HG03439 (cell line): ENCODE data around the gene RANBP3.
"Not testable (repeated sequence)": the region's sequence is repeated elsewhere in the genome, so short reads cannot be mapped to it uniquely, and the experiment has no call there.

Experiments used
- ATAC-seq: cut with Tn5 transposase; IDR thresholded peaks from one replicate; pipeline ENCODE4 v1.9.1; 2021; ENCODE audit warnings: mild to moderate bottlenecking, moderate library complexity; ENCODE audit not compliant: unreplicated experiment

The RANBP3 gene, protein sequence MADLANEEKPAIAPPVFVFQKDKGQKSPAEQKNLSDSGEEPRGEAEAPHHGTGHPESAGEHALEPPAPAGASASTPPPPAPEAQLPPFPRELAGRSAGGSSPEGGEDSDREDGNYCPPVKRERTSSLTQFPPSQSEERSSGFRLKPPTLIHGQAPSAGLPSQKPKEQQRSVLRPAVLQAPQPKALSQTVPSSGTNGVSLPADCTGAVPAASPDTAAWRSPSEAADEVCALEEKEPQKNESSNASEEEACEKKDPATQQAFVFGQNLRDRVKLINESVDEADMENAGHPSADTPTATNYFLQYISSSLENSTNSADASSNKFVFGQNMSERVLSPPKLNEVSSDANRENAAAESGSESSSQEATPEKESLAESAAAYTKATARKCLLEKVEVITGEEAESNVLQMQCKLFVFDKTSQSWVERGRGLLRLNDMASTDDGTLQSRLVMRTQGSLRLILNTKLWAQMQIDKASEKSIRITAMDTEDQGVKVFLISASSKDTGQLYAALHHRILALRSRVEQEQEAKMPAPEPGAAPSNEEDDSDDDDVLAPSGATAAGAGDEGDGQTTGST

DNA sequence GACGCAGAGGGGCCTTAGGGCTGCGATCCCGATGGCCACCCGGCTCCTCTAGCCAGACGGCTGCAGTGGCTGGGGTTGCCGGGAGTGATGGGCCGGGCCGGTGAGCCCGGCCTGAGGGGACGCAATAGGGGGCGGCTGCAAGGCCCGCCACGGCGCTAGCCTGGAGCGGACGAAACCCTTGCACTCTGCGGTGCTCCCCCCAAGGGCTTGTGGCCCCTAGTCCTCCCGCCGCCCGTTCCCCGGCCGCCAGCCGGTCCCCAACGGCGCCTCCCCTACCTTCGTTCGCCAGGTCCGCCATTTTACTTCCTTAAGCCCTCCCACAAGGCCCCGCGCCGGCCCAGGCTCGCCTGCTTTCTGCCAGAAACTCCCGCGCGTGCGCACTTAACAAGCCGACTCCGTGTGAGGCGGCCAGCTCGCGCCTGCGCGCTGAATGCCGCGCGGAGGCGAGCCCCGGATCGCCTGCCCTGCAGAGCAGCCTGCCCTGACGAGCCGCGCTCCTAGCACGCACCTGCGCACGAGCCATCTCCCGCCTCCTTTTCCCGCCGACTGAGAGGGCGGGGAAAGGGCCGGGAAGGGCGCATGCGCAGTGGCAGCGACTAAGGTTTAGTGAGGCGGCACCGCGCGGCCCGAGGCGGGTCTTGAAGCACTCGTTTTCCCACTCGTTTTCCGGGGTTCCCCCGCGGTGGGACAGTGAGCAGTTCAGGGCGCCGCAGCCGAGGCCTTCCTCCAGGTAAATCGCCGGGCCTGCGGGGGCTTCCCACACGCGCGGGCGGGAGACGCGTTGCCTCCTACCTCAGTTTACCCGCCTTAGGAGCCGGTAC, at the start of gene RANBP3:
Gene RANBP3, minus strand, starts transcription at position 356 of the 821 bp plus-strand sequence. Its CDS starts 58 bp downstream, at position 298.
- peak; percentile 82 for ATAC-seq

DNA sequence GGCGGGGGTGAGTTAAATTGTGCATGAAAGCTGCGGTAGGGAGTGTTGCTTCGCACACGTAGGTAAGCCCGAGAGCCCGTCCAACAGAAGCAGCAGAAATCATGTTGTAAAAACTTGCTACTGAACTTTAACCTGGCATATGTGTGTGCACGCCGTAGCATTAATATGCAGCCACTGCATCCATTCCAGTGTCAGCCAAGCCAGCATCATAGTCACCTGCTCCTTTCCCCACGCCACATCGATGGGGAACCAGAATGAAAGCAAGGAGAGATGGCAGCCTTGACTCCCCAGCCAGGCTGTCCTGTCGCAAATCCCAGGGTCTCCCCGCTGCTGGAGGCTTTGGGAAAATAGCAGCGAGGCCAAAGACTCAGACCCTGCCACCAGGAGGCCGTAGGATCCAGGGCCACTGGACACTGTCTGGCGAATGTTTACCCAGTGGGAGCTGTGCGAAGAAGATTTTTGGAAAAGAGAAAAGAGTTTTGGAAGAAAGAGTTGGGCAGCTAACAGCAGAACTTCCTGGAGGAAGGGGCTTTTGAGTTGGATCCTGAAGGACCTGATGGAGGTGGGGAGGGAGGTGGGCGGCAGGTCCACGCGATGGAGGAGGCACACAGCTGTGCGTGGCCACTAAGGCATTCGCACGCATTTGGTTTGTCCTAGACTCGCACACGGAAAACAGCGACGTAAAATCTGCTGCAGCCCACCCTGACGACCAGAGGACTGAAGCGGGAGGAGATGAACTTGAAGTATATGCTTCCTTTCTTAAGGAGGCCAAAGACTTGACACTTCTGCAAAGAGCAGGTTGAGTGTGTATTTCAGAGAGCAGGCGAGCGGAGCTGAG, 48.7 kb upstream of the RANBP3 start:
- ATAC-seq = no peak

DNA sequence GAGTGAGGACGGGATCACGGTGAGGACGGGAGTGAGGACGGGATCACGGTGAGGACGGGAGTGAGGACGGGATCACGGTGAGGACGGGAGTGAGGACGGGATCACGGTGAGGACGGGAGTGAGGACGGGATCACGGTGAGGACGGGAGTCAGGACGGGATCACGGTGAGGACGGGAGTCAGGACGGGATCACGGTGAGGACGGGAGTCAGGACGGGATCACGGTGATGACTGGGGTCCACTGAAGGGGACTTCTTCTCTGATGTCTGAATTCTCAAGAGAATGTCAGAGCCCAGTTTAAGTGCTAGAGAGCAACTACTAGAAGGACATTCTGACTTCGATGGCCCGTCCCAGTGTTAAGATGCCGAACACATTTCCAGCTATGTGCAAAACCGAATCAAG, 46.8 kb upstream of the RANBP3 start:
- not testable (repeated sequence) for ATAC-seq

DNA sequence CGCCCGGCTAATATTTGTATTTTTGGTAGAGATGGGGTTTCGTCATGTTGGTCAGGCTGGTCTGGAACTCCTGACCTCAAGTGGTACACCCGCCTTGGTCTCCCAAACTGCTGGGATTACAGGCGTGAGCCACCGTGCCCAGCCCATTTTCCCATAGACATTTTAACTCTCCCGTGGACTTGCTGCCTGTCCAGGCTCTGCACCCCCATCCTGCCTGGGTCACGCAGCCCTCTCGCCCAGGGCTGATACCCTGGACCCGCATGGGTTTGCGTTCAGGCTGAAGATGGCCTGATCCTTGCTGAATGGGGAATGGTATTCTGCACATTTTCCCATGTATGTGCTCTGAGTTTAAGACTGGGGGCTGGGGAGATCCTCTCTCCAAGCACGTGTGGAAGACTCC, 46.0 kb upstream of the RANBP3 start:
- no peak for ATAC-seq

DNA sequence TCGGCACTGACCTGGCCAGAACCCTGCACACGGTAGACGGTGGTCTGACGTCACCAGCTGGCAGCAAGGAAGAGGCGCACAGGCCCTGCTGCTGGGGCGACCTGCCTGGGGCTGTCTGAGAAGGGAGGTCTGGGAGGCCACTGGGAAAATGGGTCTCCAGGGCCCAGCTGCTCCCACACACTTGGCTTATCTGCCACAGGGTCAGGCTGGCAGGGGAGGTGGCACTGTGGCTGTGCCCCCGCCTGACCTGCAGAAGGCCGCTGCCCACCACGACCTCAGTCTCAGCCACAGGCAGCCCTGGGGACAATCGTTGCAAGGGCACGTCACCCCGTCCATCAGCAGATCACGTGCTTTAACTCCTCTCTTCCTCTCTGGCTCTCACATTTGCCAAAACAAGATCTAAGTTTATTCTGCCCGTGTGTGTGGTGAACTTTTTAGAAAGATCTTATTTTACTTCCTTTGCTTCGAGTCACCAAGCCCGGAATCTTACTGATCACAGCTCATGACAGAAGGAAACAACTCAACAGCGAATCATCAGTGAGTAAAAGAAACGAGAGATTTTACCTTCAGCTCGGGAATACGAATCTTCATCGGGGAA, 45.2 kb upstream of the RANBP3 start:
- ATAC-seq = no peak

DNA sequence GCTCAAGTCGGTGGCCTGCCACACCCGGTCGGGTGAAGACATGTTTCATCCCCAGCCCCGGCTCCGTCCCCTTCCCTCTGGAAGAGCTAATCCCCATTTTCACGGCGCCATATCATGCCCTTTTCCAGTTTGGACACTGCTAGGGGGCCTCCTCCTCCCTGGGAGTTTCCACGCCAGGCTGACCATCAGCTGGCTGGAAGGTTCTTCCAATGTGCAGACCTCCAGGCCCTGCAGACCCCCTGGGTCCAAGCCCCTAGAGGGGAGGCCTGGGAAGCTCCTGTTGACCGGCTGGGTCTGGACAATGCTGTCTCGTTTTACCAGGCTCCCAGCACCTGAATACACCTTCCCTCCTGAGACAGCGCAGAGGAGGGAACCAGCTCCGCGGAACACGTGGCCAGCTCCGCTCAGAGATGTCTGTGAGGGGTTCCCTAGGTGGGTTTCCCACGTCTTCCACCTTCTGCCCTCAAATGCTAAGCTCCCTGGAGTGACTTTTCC, 44.7 kb upstream of the RANBP3 start:
- ATAC-seq = no peak

DNA sequence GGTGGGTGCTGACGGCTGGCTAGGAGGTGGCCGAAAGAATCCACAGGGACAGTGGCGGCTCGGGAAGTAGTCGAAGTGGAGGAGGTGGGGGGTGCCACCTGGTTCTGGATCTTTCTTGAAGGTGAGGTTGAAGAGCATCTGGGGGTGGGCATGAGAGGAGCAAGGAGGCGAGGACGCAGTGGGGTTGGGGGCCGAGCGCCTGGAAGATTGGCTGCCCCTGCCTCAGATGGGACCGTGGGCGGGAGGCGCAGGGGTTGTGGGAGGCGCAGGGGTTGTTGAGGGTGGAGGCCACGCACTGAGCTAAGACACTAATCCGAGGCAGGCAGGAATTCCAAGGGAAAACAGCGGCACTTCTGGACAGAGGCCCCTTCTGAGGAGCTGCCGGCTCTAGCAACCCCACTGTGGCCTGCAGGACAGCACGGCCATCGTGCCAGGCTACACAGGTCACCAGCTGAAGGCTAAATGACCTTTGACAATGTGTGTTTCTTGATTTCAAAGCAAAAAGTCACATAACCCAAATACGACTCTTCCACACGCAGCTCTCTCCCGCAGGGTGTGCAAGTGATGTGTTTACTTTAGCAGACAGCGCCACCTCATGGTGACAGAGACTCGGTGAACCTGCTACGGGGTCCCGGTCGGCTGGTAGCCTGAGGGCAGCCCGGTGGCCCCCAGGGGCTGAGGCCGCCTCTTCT, 44.1 kb upstream of the RANBP3 start:
- no peak for ATAC-seq

DNA sequence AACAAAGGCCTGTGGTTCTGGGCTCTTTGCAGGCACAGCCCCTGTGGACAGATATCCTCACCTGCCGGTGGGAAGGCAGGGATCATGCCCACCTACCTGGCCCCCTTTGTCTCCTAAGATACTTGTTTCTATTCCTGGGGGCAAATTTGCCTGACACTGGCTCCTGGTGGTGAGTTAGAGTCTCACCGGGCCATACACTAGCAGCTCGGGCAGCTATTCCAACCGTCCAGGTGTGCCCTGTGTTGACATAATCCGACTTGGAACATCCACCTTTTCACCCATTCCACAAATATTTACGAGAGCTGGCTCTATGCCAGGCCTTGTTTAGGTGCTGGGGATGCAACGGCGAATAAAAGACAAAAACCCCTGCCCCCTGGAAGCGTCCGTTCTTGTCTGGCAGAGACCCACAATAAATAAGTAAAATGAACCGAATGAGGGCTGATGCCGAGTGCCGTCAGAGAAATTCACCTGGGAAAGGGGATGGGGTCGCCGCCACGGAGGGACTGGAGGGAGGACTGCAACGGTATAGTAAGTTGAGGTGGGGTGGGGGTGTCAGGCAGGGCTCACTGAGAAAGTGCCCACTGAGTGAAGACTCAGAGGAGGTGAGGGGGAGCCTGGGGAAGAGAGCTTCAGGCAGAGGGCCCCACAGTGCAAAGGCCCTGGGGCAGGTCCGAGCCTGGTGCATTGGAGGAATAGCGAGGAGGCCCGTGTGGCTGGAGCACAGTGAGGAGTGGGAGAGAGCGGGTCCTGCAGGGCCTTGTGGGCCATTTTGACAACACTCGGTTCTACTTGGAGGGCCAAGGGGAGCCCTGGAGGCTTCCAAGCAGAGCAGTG, 43.2 kb upstream of the RANBP3 start:
- ATAC-seq = no peak

DNA sequence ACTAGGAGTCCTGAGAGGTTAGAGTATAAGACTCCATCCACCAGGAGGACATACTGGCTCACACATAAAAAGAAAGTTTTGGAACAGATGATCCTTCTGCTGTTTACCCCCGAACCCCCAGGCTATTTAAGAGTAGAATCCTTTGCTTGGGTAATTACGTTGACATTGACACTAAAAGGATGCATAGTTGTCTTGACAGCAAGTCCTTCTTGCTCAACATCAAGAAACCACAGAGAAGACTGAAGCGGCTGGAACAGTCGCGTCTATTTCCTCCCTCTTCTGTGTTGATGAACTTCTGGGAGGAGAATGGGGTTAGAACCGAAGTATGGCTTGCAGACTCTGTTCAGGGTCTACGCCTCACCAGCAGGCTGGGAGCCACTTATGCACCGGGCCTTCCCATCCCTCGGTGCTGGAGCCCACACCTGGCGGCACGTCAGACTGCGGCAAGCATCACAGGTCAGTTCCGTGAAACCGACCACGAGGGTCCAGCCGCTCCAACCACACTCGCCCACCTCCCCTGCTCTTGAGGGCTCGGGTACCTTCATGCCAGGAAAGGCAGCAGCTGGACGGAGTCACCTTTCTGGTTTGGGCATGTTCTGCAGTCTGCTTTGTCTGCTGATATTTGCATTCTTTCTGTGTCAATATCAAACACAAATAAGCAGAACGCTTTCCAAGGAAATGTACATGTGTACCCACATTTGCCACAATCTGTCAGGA, 42.4 kb upstream of the RANBP3 start:
- ATAC-seq = no peak

DNA sequence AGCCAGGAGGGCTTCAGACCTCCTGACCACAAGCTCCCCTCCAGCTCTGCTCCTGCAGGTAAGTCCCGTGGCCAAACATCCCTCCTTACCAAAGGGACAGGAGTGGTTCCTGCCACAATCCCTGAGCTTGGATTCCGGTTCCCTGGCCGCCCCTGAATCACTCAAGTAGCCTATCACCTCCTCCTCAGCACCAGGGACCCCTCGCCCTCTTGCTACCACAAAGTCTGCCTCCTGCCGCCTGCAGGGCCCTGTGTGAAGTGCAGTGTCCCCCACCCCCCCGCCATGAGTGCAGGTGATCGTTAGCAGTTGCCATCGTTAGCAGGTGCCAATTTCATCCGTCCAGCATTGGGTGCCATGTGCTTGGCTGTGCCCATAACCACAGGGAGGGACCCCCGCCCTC, 40.8 kb upstream of the RANBP3 start:
- no peak for ATAC-seq

DNA sequence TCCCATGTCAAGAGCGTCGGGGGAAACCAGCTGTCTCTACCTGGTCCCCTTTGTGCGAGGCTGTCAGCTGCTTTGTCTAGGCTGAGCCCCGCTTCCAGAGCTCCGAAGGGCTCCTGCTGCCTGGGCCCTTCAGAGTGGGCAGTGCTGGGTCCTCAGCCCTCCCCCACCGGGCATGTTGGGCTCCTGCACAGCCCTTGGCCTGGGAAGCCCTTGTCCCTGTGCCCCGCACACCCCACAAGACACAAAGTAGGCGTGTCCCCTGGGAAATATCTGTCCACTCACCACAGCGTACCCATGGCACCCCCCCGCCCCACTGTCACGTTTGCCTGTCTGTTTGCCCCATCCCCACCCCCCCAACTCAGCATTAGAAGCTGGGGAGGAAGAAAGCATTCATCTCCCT, 39.6 kb upstream of the RANBP3 start:
- ATAC-seq = no peak

DNA sequence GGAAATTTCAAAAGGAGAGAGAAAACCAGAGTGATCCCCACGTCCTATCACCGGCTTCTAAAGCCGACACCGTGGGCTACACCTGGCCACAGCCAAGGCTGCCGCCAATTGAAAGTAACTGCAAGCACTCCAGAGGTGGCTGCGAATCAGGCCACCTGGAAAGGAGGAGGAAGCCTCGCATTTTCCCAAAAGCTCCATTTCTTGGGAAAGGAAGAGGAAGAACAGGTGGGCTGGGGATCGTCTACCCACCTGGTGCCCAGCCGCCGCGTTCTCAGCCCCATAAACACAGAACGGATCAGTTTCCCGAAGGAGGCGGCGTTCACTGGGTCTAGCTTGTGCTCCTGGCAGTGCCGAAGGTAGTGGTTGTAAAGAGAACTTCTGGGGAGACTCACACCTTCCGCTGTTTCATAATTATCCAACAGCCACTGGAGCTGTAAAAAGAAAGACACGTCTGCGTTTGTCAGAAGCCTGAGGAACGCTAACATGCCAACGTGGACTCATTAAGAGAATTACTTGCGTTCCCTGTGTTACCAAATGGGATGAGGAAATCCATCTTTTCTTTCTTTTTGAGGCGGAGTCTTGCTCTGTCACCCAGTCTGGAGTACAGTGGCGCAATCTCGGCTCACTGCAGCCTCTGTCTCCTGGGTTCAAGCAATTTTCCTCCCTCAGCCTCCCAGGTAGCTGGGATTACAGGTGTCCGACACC, 38.1 kb upstream of the RANBP3 start:
- ATAC-seq = no peak

DNA sequence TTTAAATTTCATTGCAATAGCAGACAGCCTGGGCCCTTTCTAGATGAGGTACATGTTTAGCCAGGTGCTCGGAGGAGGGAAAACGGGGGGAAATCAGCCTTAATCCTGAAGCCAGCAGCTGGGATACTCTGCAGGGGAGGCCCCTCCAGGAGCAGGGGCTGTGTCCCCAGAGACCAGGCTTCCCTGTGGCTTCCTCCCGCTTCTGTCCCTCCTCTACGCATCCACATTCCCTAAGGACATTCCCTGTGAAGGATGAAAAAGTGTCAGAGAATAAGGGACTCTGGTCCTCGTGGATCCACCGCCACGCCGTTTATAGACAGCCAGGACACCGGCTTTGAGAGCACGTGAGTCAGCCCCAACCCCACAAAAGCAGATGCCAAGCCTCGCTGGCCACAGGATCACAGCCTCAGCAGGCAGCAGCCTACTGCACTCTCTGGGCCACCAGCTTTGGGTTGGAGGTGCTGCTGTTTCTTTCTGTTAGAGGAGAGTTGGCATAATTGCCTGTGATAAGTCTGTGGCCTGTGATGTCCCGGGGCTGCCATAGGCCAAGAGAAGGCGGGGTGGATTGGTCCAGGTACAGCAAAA, 36.7 kb upstream of the RANBP3 start:
- ATAC-seq = no peak

DNA sequence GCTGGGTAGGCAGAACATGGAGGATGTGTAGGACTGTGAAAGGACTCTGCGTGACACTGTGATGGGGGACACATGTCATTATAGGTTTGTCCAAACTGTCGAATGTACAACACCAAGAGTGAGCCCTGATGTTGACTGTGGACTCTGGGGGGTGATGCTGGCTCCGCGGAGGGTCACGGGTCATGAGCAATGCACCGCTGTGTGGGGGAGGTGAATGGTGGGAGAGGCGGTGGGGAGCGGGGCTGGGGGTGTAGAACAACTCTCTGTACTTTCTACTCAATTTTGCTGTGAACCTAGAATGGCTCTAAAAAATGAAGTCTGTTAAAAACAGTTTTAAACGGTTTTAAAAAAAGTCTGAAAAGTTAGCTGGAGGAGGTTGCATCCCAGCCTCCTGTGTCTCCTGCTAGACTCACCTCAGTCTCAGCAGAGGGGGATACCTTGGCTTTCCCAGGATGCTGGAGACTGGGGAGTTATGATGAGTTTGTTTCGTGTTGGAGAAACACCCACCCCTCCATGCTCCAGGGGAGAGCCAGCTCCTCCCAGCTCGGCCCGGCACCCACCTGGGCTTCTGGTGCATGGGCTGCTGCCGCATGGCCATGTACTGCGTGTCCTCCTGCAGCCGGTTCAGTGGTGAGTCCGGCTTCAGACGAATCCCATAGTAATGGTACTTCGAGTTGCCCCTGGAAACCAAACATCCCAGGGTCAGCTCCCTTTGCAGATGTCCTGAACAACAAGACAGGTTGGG, 34.7 kb upstream of the RANBP3 start:
- ATAC-seq = no peak

DNA sequence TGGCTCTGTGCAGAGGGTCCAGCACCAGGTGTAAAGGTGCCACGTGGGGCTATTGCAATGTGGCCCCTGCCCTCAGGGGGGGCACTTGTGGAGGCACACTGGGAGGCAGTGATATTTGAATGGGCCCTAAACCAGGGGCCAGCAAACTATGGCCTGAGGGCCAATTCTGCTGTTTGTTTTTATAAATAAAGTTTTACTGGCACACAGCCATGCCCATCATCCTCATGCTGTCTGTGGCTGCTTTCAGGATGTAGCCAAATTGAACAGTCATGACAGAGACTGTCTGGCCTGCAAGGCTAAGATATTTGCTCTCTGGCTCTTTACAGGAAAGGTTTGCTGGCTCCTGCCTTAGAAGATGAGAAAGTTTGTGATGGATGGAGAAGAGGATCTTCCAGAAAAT, 33.9 kb upstream of the RANBP3 start:
- no peak for ATAC-seq

DNA sequence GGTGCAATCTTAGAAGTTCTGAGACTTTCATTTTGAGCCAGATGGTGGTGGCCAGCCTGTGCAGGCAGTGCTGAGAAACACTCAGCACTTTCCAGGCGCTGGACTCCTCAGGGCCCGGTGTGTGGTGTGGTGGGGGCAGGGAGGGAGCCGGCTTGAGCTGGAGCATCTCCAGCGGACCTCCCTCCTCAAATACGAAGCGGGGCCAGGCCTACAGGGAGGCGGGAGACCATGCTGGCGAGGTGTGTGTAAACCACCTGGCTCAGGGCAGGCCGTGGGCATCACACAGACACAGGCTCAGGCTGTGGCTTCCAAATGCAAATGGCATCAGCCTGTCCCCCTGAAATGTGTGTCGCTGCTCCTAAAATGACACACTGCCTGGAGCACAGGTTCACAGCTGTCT, 33.3 kb upstream of the RANBP3 start:
- ATAC-seq = no peak

DNA sequence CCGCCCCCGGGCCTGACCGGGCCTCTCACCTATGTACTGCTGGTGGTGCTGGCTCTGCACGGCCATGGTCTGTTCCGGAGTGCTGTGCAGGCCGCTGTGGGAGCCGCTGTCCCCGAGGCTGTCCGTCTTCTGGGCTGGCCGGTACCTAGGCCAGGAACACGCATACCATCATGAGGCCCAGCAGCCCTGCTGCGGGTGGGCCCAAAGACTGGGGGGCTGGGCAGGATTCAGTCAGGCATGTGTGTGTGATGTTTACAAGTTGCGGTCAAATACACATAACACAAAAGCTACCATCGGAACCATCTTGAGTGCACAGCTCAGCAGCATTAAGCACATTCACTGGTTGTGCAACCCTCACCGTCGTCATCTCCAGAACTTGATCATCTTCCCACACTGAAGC, 32.2 kb upstream of the RANBP3 start:
- ATAC-seq = no peak
